A549 (cell line): ENCODE results near the gene NGDN.

Experiments
- EP300 ChIP-seq, 2 experiments: fragments of >200 bp; sonication (Bioruptor Twin); formaldehyde crosslinking; IDR thresholded peaks; 2 replicates in 1 of 2; 3 replicates in 1 of 2; pipeline ENCODE4 v1.6.1; 2016 to 2017
- JUN ChIP-seq, 2 experiments: fragments of >200 bp; sonication (Bioruptor Twin); formaldehyde crosslinking; IDR thresholded peaks; 2 replicates in 1 of 2; 3 replicates in 1 of 2; pipeline ENCODE4 v1.6.1; 2016 to 2017

DNA sequence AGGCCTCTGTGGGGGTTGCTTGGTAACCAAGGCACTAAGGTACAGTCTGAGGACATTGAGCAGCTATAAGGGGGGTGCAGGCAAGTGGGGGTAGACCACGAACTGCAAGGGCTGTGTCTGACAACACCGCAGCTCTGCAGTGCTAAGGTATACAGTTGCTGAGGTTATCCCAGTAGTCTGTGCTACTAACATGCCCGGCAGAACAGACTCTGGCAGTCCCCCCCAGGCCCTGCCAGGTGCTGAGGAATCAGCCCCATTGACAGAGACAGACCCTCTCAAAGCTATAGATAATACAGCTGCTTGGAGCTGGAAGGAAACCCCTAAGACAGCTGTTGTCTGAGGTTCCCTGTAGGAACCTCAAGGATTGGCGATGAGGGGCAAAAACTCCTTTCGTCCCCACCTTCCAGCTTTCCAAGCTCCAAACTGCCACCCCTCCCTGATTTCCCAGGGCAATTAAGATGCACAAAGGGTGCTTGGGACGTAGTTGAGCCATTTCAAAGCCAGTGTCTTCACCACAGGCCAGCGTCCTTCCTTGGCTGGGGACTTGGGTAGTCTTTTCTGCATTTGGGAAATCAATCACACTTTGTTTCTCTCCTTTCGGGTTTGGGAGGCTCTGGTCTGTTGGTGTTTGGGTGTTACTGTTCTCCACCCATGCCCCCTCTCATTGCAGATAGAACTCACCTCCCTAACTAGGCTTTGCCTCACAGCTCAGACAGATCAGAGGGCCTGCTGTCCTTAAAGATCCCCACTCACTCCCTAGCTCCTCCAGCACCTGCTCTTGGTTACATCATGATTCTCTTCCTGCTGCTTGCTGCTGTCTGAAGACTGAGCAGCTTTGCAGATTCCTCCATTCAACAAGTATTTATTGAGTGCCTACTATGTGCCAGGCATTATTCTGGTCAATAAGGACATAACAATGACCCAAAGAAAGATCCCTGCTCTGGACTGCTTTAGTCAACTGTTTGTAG lies 32.1 kb upstream of the NGDN start:
- TF ChIP-seq EP300 (IDR thresholded peaks at IDR 0.05) (no peak), JUN (IDR thresholded peaks at IDR 0.05) (no peak)
